Right lobe of liver (tissue), 6 donors: Measurements from ENCODE around the gene PPP1R36. TPM values are rescaled to one million over a fixed set of nuclear protein-coding genes. Genes with fewer than 3 reads are reported as not detected.
A peak's percentile ranks its signal among the peaks of the same experiment; 100 is the strongest.
"Not testable (repeated sequence)": the region's sequence is repeated elsewhere in the genome, so short reads cannot be mapped to it uniquely, and the experiment has no call there.

Experiments used
- ATAC-seq, 4 donors: fragments of 200-7000 bp; cut with Tn5 transposase; one replicate each; pipeline ENCODE4 v1.9.1; 2020; ENCODE audit warnings: mild to moderate bottlenecking in 4 of 4, moderate library complexity in 4 of 4
- DNase-seq, 3 donors: peaks; one replicate each; pipeline ENCODE4 v3.0.0-alpha.2; 2020
- H3K27ac ChIP-seq, 3 donors: fragments of 200-600 bp; one replicate each; pipeline ENCODE4 v1.8.0; 2022
- H3K27me3 ChIP-seq, 2 donors: fragments of 200-600 bp; one replicate each; pipeline ENCODE4 v1.8.0; 2022
- H3K36me3 ChIP-seq, 4 donors: fragments of 200-600 bp; sonication (generic) in 1 of 4; one replicate each; pipeline versions ENCODE4 v1.5.1 to v1.8.0; 2017 to 2022; ENCODE audit warnings: control low read depth in 1 of 4
- H3K4me1 ChIP-seq, 4 donors: fragments of 200-600 bp; sonication (generic) in 1 of 4; one replicate each; pipeline versions ENCODE4 v1.5.1 to v1.8.0; 2017 to 2022; ENCODE audit warnings: control low read depth in 1 of 4
- H3K4me3 ChIP-seq, 3 donors: fragments of 200-600 bp; one replicate each; pipeline ENCODE4 v1.8.0; 2022
- H3K9me3 ChIP-seq, 4 donors: fragments of 200-600 bp; sonication (generic) in 1 of 4; one replicate each; pipeline versions ENCODE4 v1.5.1 to v1.8.0; 2017 to 2022; ENCODE audit warnings: control low read depth in 1 of 4
- POLR2A ChIP-seq: fragments of 450-650 bp; IDR thresholded peaks from one replicate; pipeline ENCODE4 v1.6.1; 2017; ENCODE audit warnings: antibody characterized with exemption, mild to moderate bottlenecking
- WGBS: methylation state at CpG from one replicate; pipeline ENCODE4 v1.1.6; 2018; ENCODE audit warnings: low coverage, low lambda C conversion rate; ENCODE audit not compliant: insufficient coverage; ENCODE audit errors: missing lambda C conversion rate; 5-methylcytosine and 5-hydroxymethylcytosine counted together
- intact Hi-C, 2 donors: fragments of 100-400 bp; cut with DNase I; formaldehyde crosslinking; loops; one replicate each; pipeline versions ENCODE4 v1.11.2 to v1.14.1; 2022
- total RNA-seq, 6 experiments: library from RNA; depleted of rRNA in 2 of 6; stranded (reverse); fragments of >200 nt in 2 of 6; fragmentation: NEBNext Ultra II Directional in 3 of 6; extraction: Animal tissue kit (Norgen Biotek cat#: 25700) in 3 of 6; gene quantifications; one replicate each; pipeline versions ENCODE4 v1.1.0 to v1.2.4, GENCODE V29; 2016 to 2023
- TF ChIP-seq, protein P1 (sequence below), 4 donors: fragments of 200-600 bp in 3 of 4; fragments of 450-650 bp in 1 of 4; IDR thresholded peaks; one replicate each; pipeline versions ENCODE4 v1.5.1 to v1.8.0; 2016 to 2022; ENCODE audit warnings: antibody characterized with exemption in 4 of 4, mild to moderate bottlenecking in 2 of 4
- donor health status: DM: no; HTN: yes; CAD: no.
- donor health status: DM: no; HTN: no; CAD: no.
- donor health status: DM: no; HTN: no; CAD: no.
- donor health status: DM: no; HTN: yes; CAD: no.
- donor health status: DM: no; HTN: yes; CAD: no.

The PPP1R36 gene
- total RNA-seq, 6 experiments from 2014 or later, result 0.16 to 0.40 TPM; not detected in 4

DNA sequence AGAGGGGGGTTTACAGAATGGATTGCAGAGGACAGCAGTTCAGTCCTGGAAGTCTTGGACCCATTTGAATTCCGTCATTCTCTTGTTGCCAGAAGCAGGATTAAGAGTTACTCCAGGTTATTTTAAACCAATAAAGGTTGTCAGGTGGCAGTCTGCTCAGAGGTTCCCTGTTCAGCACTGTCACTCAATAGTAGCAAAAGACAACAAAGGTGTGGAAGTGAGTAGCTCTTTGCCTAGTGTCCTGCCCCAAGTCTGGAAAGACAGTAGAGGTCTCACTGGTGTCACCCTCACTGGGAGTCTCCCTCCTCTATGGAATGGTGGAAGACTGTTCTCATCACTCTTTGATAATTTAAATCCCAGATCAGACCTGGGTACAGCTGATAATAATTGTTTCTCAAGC is 81.0 kb downstream of the PPP1R36 start:
- WGBS, result no CpG with 5 or more reads among the region's 1 CpG
- intact Hi-C loops, result no loop called here
- Histone ChIP-seq H3K9me3 (no peaks in the 10 kb centered on the region), H3K4me3 (no peak overlapping the region), H3K27ac (no peak overlapping the region), H3K27me3 (no peaks in the 10 kb centered on the region), H3K36me3 (no peaks in the 10 kb centered on the region), H3K4me1 (no peaks in the 10 kb centered on the region)
- DNase-seq, result peak in 1 of 3 donors; percentile 1
- TF ChIP-seq POLR2A, result no peak
- TF ChIP-seq, protein P1, sequence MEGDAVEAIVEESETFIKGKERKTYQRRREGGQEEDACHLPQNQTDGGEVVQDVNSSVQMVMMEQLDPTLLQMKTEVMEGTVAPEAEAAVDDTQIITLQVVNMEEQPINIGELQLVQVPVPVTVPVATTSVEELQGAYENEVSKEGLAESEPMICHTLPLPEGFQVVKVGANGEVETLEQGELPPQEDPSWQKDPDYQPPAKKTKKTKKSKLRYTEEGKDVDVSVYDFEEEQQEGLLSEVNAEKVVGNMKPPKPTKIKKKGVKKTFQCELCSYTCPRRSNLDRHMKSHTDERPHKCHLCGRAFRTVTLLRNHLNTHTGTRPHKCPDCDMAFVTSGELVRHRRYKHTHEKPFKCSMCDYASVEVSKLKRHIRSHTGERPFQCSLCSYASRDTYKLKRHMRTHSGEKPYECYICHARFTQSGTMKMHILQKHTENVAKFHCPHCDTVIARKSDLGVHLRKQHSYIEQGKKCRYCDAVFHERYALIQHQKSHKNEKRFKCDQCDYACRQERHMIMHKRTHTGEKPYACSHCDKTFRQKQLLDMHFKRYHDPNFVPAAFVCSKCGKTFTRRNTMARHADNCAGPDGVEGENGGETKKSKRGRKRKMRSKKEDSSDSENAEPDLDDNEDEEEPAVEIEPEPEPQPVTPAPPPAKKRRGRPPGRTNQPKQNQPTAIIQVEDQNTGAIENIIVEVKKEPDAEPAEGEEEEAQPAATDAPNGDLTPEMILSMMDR (IDR thresholded peaks at IDR 0.05), result no peak
- no peak for ATAC-seq

DNA sequence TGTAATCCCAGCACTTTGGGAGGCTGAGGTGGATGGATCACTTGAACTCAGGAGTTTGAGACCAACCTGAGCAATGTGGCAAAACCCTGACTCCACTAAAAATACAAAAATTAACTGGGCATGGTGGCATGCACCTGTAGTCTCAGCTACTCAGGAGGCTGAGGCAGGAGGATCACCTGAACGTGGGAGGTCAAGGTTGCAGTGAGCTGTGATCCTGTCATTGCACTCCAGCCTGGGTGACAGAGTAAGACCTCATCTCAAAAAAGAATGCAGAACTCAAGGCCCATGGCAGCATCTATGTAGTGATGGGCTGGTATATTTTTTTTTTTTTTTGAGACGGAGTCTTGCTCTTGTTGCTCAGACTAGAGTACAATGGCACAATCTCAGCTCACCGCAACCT is 81.5 kb downstream of the PPP1R36 start:
- intact Hi-C loops, H3K27ac ChIP-seq, H3K4me1 ChIP-seq, DNase-seq, H3K4me3 ChIP-seq, H3K36me3 ChIP-seq, H3K9me3 ChIP-seq, ATAC-seq, H3K27me3 ChIP-seq: not testable (repeated sequence)
- WGBS, result 80% methylated on average over 2 of the region's 3 CpGs

DNA sequence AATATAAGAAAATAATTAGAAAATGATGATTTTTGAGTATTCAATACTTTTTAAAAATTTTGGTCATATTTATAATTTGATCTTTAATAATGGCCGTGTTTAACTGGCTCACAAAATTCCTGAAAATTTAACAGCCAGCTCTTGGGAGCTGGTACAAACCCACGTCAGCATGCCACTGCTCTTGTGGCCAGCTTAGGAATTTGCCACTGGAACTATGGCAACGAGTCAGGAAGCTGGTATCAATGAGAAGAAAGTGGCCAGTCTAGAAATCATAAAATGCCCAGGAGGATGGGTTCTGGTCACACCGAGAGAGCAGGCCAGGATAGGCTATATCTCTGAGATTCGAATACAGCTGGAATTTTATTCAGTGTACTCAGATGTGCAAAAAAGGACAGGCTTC is 82.3 kb downstream of the PPP1R36 start:
- no peak overlapping the region for H3K4me3 ChIP-seq
- H3K9me3 ChIP-seq, result no peaks in the 10 kb centered on the region
- TF ChIP-seq POLR2A, result no peak
- TF ChIP-seq, protein P1 (IDR thresholded peaks at IDR 0.05), result no peak
- no peaks in the 10 kb centered on the region for H3K27me3 ChIP-seq
- WGBS, result 70% methylated on average over 5 of the region's 5 CpGs
- no peak overlapping the region for H3K27ac ChIP-seq
- peaks cover 0 to 6% (median 1%) of the 10 kb centered on the region in 4 donors for H3K4me1 ChIP-seq
- ATAC-seq (no peak), DNase-seq (no peak)
- H3K36me3 ChIP-seq, result no peaks in the 10 kb centered on the region
- intact Hi-C loops, result no loop called here

DNA sequence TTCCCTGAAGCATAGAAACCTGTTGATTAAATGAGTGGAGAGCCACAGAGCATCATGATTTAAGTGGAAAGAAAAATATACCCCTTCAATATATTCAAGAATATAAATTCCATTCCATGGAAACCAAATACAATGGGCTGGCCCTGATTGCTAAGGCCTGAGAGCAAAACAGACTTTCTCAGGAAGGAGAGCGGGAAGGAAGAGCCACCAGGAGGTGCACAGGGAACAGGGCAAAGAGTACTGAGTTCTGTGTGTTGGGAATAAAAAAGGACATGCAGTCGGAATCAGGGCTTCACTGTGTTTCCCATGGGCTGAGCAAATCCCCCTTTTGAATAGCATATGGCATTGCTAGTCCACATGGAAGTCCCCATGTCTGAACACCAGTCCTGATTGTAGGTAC is 84.8 kb downstream of the PPP1R36 start:
- Histone ChIP-seq H3K36me3 (no peaks in the 10 kb centered on the region), H3K4me1 (peaks cover 0 to 29% (median 14%) of the 10 kb centered on the region in 4 donors)
- intact Hi-C loops, result no loop called here

DNA sequence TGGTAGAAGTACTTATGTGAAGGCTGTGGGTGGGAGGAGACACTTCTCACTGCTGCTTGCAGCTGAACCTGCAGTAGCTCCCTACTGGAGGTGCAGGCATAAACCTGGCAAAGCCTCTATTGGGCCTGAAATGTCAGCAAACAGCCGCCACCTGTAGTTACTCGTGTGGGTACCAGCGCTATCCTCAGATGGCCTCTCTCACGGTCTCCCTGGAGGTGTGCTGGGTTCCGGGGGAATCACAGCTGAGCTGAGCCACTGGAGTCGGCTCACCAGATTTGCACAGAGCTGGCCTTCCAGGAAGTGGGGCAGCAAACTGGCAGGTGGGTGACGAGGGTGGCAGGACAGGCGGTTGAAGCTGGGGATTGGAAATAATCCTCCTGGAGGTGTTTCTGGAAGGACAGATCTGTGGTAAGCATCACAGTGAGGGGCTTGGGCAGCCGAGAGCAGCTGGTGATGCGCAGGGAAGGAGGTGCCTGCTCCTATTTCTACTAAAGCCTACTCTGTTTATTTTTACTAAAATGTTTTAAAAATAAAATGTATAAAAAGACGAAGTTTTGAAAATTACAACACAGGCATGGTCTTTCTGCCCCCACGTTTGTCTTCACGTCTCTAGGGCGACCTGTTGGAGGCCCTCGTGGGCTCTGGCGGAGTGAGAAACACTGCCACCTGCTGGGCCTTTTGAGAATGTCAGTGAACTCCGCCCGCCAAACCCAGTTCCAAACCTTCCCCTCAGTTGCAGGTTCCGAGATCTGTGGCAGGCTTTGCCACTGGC is 86.6 kb downstream of the PPP1R36 start:
- Histone ChIP-seq H3K9me3 (no peaks in the 10 kb centered on the region), H3K4me1 (peaks cover 0 to 37% (median 17%) of the 10 kb centered on the region in 4 donors), H3K36me3 (no peaks in the 10 kb centered on the region), H3K27me3 (no peaks in the 10 kb centered on the region), H3K27ac (peak overlapping the region in 2 of 3 donors; percentile 80), H3K4me3 (no peak overlapping the region)
- DNase-seq, result peak; percentile 60 to 80 (median 76)
- no peak for TF ChIP-seq POLR2A
- TF ChIP-seq, protein P1 (IDR thresholded peaks at IDR 0.05), result peak; percentile 80 to 93 (median 88)
- 20% methylated on average over 12 of the region's 19 CpGs for WGBS
- intact Hi-C loops, result no loop called here
- peak; percentile 80 to 86 (median 84) for ATAC-seq

More for the DNA sequence above, 84.8 kb downstream of the PPP1R36 start:
- no peak for TF ChIP-seq POLR2A
- TF ChIP-seq, protein P1 (IDR thresholded peaks at IDR 0.05), result no peak
- Histone ChIP-seq H3K4me3 (no peak overlapping the region), H3K27ac (no peak overlapping the region), H3K27me3 (no peaks in the 10 kb centered on the region), H3K9me3 (no peaks in the 10 kb centered on the region)
- WGBS, result 63% methylated on average over 2 of the region's 2 CpGs
- DNase-seq (peak in 1 of 3 donors; percentile 23), ATAC-seq (no peak)
